H1 (cell line): ENCODE measurements around the gene RAD18. TPM values are rescaled to one million over a fixed set of nuclear protein-coding genes. Genes with fewer than 3 reads are reported as not detected.

Experiments used
- CHD2 ChIP-seq: IDR thresholded peaks from 2 replicates; pipeline ENCODE4 v1.6.1; 2012; ENCODE audit warnings: low read length, improper control_type of control experiment
- CREB1 ChIP-seq: IDR thresholded peaks from 2 replicates; pipeline ENCODE4 v1.6.1; 2012; ENCODE audit warnings: inconsistent platforms
- EGR1 ChIP-seq: IDR thresholded peaks from 2 replicates; pipeline ENCODE4 v1.6.1; 2011; ENCODE audit warnings: low read depth, low read length, borderline replicate concordance
- FOSL1 ChIP-seq: IDR thresholded peaks from 2 replicates; pipeline ENCODE4 v1.6.1; 2011; ENCODE audit warnings: mild to moderate bottlenecking, low read depth, low read length, moderate library complexity; ENCODE audit not compliant: insufficient read depth
- KDM4A ChIP-seq: IDR thresholded peaks from one replicate; pipeline ENCODE4 v1.7.1; 2012; ENCODE audit warnings: low read depth, mild to moderate bottlenecking, moderate library complexity, low read length, inconsistent platforms; ENCODE audit not compliant: severe bottlenecking
- RXRA ChIP-seq: IDR thresholded peaks from 2 replicates; pipeline ENCODE4 v1.6.1; 2011; ENCODE audit warnings: low read depth, mild to moderate bottlenecking, low read length, moderate library complexity; ENCODE audit not compliant: insufficient read depth
- SIN3A ChIP-seq, 2 experiments: IDR thresholded peaks in 1 of 2; conservative IDR thresholded peaks in 1 of 2; 2 replicates each; pipeline ENCODE4 v1.6.1; 2011 to 2012; ENCODE audit warnings: low read length in 2 of 2, improper control_type of control experiment in 1 of 2, low read depth in 1 of 2, mild to moderate bottlenecking in 1 of 2
- polyA plus RNA-seq, 7 experiments: library from polyadenylated mRNA; depleted of rRNA in 3 of 7; stranded (reverse) in 5 of 7; unstranded in 2 of 7; fragments of >200 nt in 5 of 7; fragments of 200-250 nt in 2 of 7; gene quantifications; 1 replicate in 5 of 7; 2 replicates in 1 of 7; 4 replicates in 1 of 7; pipeline versions ENCODE4 v1.2.1 to v1.2.3, GENCODE V29; 2011 to 2013; ENCODE audit warnings: missing spikeins in 2 of 7, mixed read lengths in 2 of 7
- total RNA-seq: library from RNA; stranded (reverse); fragmentation: NEBNext Ultra II Directional; extraction: Animal tissue kit (Norgen Biotek cat#: 25700); gene quantifications from 2 replicates; pipeline ENCODE4 v1.2.1, GENCODE V29; 2021

The RAD18 gene
- total and polyA plus RNA-seq, 2 of the 8 experiments (the other 6 are each of a cell fraction or from before 2014, with no cell fraction given): 13.0 to 23.2 TPM

- TF ChIP-seq FOSL1: no peak
- no peak for TF ChIP-seq CREB1
- no peak for TF ChIP-seq CHD2
- no peak for TF ChIP-seq SIN3A (conservative IDR thresholded peaks at IDR 0.05 in 1 of 2, IDR thresholded peaks at IDR 0.05 in 1 of 2; ENCODE audit: low read depth in 1 of 2, low read length in 2 of 2)
- no peak for TF ChIP-seq KDM4A
- TF ChIP-seq EGR1: no peak
- no peak for TF ChIP-seq RXRA
Observed at GRCh38 chr3:8962226-8962861, 928 bp downstream of the RAD18 start (continued).
